Measurements from ENCODE around the gene PRKCE. TPM values are rescaled to one million over a fixed set of nuclear protein-coding genes. Genes with fewer than 3 reads are reported as not detected.

The PRKCE gene
- total and polyA plus RNA-seq, 2 experiments from 2014 or later = 0.94 to 1.2 TPM

- Histone ChIP-seq H3K27ac (ENCODE audit: low read depth) (no peak overlapping the region), H4K20me1 (replicated peaks; ENCODE audit: insufficient read depth) (no peaks in the 10 kb centered on the region), H3K79me2 (replicated peaks; ENCODE audit: insufficient read depth) (no peaks in the 10 kb centered on the region), H3K4me3 (no peak overlapping the region), H3F3A (replicated peaks; ENCODE audit: low read depth) (no peaks in the 10 kb centered on the region), H3K4me1 (ENCODE audit: insufficient read depth) (no peaks in the 10 kb centered on the region), H3K27me3 (ENCODE audit: insufficient read depth) (no peaks in the 10 kb centered on the region), H3K4me2 (no peak overlapping the region), H3K9me2 (ENCODE audit: insufficient read depth) (peaks cover 13% of the 10 kb centered on the region; the same call in 1 of the 2 replicates), H3K36me3 (ENCODE audit: insufficient read depth) (no peaks in the 10 kb centered on the region), H2AFZ (no peak overlapping the region; the same call in 1 of the 2 replicates)
- ATAC-seq (no peak), DNase-seq (ENCODE audit: low spot score) (no peak)
- Mint-ChIP-seq H3K9me3 (no peaks in the 10 kb centered on the region), H3K36me3 (ENCODE audit: low read depth) (no peaks in the 10 kb centered on the region), H3K4me1 (no peaks in the 10 kb centered on the region), H3K27ac (no peak overlapping the region), H3K4me3 (no peak overlapping the region), H3K27me3 (ENCODE audit: insufficient read depth, low read depth, poor library complexity) (peaks cover 3% of the 10 kb centered on the region)
- TF ChIP-seq ETS1 (IDR thresholded peaks at IDR 0.05) (no peak), JUNB (IDR thresholded peaks at IDR 0.05; ENCODE audit: unreplicated experiment) (no peak), NANOG (IDR thresholded peaks at IDR 0.05; ENCODE audit: borderline replicate concordance) (no peak), ZNF331 (CRISPR knock-in tag; IDR thresholded peaks at IDR 0.05; ENCODE audit: low read depth) (no peak), EZH2phosphoT487 (IDR thresholded peaks at IDR 0.05; ENCODE audit: unreplicated experiment) (no peak)
Measured at GRCh38 chr2:46082531-46083485, 431.3 kb downstream of the PRKCE start.

GRCh38 chr2:46086578-46087070 lies 435.1 kb downstream of the PRKCE start:
- Histone ChIP-seq H3K27ac (ENCODE audit: low read depth) (no peak overlapping the region), H4K20me1 (replicated peaks; ENCODE audit: insufficient read depth) (no peaks in the 10 kb centered on the region), H3F3A (replicated peaks; ENCODE audit: low read depth) (no peaks in the 10 kb centered on the region), H3K79me2 (replicated peaks; ENCODE audit: insufficient read depth) (no peaks in the 10 kb centered on the region), H3K4me1 (ENCODE audit: insufficient read depth) (no peaks in the 10 kb centered on the region), H3K4me2 (no peak overlapping the region), H3K27me3 (ENCODE audit: insufficient read depth) (no peaks in the 10 kb centered on the region), H3K36me3 (ENCODE audit: insufficient read depth) (no peaks in the 10 kb centered on the region), H2AFZ (no peak overlapping the region), H3K9me2 (ENCODE audit: insufficient read depth) (0 out of 2 replicates have a peak, but pooled peaks cover 6% of the 10 kb centered on the region), H3K4me3 (no peak overlapping the region)
- TF ChIP-seq STAT1 (IDR thresholded peaks at IDR 0.05; ENCODE audit: unreplicated experiment) (no peak), ETS1 (IDR thresholded peaks at IDR 0.05) (no peak)
- Mint-ChIP-seq H3K27me3 (ENCODE audit: insufficient read depth, low read depth, poor library complexity) (peaks cover 3% of the 10 kb centered on the region), H3K9me3 (no peaks in the 10 kb centered on the region), H3K36me3 (ENCODE audit: low read depth) (no peaks in the 10 kb centered on the region), H3K4me1 (peaks cover 3% of the 10 kb centered on the region; the same call in 2 of the 3 replicates), H3K4me3 (no peak overlapping the region), H3K27ac (no peak overlapping the region)
- no peak for DNase-seq (ENCODE audit: low spot score)
- no peak for ATAC-seq
